GM21576 (cell line): Measurements from ENCODE around the gene GPATCH4.
"Not testable (repeated sequence)": the region's sequence is repeated elsewhere in the genome, so short reads cannot be mapped to it uniquely, and the experiment has no call there.

ENCODE experiments used
- ATAC-seq: cut with Tn5 transposase; IDR thresholded peaks from one replicate; pipeline ENCODE4 v1.9.1; 2021; ENCODE audit warnings: mild to moderate bottlenecking, moderate library complexity; ENCODE audit not compliant: unreplicated experiment

The GPATCH4 gene

DNA sequence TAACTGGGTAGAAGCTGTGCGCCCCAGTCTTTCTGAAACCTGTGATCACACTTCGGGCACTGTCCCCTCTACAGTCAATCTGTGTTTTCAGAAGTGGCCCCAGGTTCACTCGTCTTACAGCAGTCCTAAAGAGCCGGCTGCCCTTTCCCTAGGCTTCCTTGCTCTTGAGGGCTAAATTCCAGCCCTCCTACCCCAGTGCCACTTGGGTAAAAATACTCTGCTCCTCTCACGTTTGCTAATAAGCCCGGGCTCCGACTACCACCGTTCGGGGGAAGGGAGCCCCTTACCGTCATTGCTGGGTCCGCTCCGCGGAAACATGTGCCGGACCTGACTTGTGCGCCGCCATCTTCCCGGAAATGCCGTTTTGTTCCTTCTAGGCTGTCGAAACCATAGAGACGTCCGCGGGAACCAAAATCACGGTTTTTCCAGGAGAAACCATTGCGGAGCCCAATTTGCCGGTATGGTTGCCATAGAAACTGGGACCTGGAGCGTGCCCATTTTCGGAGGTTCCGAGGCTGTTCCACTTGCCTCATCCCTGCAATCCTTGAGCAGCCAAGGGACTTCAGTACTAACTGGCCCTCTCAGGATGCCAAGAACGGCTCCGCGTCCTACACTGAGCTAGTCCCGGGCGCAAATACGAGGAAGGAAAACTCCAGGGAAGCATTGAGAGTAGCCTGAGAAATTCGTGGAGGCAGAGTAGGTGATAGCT is at the start of gene GPATCH4:
TSS of gene GPATCH4 (minus strand) at position 358 of the 709 bp plus-strand sequence.
- no peak for ATAC-seq

DNA sequence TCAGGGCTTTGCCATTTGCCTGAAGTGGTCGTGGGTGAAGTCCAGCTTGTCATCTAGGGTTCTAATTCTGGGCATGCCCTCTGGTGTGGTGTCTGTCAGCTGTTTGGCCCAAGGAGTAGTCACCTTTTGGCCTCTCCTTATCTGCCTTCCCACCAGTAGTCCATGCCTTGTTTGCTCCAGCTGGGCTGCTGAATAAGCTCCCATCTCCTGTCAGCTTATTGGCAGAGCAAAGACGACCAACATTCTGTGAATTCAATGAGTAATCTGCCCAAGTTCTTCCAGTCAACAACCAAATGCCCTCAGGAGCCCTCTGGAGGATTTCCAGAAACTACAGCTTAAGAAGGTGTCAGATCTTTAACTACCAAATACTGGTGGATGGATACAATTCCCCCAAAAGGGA is 47.7 kb upstream of the GPATCH4 start:
- no peak for ATAC-seq

DNA sequence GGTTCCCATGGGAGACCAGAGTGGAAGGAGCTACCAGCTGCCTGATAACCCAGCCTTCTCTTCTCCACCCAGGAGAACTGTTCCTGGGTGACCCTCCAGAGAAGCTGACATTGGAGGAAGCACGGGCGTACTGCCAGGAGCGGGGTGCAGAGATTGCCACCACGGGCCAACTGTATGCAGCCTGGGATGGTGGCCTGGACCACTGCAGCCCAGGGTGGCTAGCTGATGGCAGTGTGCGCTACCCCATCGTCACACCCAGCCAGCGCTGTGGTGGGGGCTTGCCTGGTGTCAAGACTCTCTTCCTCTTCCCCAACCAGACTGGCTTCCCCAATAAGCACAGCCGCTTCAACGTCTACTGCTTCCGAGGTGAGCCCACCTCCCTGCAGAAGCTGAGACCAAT is 47.2 kb upstream of the GPATCH4 start:
- ATAC-seq = no peak

DNA sequence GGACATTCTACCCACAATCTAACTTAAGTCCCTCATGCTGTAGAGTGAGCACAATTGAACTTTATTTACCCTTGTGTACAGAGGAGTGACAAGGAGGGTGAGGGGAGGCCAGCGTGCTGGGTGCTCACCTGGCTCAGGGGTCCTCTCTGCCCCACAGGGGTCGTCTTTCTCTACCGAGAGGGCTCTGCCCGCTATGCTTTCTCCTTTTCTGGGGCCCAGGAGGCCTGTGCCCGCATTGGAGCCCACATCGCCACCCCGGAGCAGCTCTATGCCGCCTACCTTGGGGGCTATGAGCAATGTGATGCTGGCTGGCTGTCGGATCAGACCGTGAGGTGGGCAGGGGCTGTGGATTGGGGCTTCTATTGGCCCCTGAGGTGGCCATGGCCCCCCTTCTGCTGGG is 46.1 kb upstream of the GPATCH4 start:
- no peak for ATAC-seq

DNA sequence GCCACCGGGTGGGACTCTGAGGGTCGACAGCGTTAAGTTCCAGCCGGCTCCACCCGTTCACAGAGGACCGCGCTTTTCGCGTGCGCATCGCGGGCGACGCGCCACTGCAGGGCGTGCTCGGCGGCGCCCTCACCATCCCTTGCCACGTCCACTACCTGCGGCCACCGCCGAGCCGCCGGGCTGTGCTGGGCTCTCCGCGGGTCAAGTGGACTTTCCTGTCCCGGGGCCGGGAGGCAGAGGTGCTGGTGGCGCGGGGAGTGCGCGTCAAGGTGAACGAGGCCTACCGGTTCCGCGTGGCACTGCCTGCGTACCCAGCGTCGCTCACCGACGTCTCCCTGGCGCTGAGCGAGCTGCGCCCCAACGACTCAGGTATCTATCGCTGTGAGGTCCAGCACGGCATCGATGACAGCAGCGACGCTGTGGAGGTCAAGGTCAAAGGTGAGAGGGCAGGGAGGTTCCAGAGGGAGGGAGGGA is 45.5 kb upstream of the GPATCH4 start:
- no peak for ATAC-seq

DNA sequence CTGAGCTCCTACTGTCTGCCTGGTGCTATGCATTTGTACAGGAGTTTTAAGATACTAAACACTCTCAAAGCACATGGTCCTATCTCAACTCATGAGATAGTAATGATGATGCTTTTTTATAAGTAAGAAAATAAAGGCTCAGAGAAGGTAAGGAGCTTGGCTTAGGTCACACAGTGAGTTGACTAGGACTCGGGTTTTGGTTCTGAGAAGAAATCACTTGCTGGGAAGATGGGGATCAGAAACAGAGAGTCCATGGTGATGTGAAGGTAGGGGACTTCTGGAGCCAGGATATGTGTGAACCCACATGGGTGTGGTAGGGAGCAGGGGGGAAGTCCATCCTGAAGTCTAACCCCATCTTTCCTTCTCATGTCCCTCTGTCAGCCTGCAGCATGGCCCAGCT is 44.4 kb upstream of the GPATCH4 start:
- ATAC-seq = no peak

DNA sequence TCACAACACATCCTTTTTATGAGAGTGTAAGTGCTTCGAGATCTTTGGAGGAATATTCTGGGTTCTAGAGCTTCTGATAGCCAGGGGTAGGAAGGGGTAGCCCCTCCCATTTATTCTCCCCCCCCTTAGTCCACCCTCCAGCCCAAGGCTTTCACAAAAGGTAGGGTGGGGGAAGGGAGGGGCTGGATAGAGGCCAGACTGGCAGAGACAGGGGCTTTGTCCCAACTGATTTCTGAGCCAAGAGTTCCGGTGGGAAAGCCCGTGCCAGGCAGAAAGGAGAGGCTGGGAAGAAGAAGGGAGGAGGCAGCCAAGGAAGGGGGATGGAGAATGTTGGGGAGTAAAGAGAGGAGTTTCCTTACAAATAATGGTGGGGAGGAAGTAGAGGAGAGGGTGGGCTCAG is 43.8 kb upstream of the GPATCH4 start:
- ATAC-seq = no peak

DNA sequence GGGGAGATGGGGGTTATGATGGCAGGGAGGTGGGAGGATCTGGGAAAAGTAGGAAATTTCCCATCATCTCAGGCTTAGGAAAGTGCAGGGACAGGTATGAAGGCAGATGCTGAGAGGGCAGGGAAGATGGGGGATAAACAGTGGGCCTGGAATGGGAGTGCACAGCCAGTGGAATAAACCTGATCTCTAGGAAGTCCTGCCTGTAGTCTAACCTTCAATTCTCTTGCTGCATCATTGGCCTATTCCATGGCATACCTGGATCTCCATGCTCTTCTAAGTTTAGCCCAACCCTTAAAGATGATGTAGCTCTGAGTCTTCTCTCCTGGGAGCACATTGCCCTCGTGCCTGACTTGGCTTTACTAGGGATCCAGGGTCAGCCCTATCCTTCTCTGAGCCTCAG is 43.4 kb upstream of the GPATCH4 start:
- ATAC-seq = no peak

DNA sequence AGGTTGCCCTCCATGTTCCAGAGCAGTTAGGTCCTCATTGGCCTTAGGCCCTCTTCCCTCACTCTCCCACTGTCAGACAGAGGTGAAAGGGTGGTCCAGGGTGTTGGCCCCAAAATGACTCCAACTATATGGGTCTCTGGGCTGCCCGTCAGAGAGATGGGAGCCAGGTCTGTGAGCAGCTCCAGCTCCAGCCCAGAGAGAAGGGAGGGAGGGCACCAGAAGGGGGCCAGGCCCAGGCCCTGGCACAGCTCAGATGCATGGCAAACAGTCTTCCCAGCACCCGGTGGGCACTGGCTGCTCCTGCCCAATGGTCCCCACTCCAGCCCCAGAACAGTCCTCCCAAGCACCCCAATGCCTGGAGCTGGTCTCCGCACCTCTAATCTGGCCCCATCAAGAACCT is 42.9 kb upstream of the GPATCH4 start:
- ATAC-seq = no peak

DNA sequence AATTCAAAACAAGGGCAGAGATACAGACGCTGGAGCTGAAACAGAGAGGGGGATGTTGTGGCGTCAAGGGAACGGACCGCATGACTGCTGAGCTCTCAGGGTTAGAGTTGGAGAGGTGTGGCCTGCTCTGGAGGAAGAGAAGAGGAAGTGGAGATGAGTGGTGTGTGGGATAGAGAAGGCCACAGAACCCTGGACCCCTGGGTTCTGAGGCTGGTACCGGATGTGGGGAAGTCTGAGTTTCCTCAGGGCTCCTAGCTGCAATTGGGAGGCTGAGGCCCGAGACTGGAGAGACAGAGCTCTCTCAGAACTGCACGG is 42.5 kb upstream of the GPATCH4 start:
- no peak for ATAC-seq

DNA sequence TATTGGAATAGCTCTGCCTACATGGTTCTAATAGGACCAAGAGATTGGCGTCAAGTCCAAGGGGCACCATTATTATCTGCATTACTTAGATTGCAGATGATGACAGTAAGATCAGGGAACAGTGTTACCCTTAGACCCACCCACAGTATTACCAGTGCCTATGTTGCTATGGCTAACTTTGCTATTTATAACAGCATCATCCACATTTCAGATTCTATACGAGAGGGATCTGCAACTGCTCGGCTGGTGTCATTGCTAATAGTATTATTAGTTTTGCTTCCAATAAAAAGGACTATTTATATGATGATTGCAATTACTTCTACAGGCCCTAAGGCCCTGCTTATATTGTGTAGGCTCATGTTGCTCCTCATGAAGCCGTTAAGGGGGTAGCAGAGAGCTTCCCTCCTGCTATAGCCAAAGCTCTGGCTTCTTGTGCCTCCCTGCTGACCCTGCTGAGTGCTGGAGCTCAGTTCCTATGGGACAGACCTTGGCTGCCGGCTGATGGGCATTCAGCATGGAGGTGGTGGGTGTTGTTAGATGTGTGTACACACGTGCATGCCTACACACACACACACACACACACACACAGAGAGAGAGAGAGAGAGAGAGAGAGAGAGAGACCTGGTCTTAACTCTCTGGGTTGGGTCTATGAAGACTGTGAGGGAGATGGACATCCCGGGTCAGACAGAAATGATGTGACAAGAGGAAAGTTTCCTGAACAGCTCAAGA is 41.9 kb upstream of the GPATCH4 start:
- ATAC-seq = no peak

DNA sequence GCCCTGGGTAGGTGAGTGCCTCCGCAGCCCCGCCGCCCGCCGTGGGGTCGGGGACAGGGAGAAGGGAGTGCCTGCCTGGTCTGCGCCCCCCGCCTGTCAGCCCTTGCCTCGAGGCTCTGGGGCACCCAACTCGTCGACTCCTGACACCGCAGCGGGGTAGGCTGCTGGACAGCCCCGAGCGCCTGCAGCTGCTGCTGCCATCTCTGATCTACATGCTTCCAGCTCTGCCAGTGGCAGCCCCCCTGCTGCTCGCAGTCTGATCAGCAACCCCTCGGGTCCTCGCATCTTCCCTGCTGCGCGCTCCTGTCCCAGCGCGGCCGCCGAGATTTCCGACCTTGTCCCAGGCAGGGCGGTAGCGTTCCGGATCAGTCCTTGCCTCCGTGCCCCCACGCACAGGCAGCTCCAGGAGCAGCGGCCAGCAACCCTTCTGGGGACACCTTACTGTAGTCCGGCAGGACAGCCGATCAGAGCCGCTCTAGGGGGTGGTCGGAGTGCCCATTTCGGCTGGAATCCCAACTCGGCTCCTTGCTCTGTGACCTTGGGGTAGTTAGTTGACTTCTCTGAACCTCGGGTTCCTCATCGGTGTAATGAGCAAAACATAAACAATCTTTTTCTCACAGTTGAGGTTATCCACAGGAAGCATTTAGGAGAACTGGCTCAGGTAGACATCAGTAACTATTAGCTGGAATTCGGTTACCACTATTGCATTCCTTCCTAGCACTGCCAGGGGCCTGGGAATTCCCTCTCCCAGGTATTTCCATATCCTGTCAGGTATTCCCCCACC is 41.2 kb upstream of the GPATCH4 start:
- no peak for ATAC-seq

DNA sequence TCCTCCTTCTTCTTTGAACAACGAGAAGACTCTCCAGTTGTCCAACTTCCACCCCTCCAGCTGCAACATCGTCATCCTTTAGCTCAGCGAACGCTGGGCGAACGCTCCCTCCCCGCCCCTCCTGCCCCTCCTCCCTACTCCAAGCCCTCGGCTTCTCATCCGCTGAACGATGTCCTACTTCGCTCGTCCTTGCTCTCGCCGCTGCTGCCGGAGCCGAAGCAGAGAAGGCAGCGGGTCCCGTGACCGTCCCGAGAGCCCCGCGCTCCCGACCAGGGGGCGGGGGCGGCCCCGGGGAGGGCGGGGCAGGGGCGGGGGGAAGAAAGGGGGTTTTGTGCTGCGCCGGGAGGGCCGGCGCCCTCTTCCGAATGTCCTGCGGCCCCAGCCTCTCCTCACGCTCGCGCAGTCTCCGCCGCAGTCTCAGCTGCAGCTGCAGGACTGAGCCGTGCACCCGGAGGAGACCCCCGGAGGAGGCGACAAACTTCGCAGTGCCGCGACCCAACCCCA is 40.5 kb upstream of the GPATCH4 start, which contains the start of gene BCAN:
TSS of gene BCAN (plus strand) at position 357 of the 504 bp plus-strand sequence. CDS start 3,938 bp downstream, outside the sequence.
- no peak for ATAC-seq

DNA sequence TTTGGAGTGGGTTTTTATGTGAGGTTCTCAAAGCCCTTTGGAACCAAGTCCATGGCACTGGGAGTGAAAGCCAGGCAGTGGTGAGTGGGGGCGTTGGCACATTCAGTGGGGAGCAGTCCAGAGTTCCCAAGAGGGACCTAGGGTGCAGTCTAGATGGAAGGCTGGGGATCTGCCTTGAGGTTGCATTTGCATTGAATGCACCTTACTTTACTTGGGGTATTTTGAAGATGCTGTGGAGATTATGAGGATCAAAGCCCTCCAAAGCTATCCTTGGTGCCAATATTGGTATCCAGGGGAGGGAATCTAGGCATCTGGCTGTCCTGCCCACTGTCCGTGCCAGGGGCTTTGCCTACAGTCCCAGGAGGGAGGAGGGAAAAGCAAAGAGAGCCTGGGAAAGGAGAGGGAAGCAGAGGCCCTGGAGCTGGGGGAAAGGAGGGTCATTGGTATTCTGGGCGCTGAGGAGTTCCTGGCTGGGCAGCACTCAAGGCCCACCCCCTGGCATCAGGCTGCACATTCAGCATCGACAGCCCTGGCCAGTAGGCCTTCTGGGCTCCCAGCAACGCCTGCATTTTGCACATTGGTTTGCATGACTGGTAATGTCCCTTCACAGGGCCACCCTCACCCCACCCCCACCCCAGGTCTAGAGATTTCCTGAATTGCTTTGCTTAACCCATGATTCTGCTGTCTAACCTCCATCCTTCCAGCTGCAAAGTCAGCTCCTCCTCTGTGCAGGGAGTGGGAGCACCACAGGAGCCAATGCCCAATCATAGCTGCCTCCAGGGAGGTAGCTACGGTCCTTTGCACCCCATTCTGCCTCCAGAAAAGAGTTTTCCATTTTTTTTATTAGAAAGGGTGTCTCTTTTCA is 39.8 kb upstream of the GPATCH4 start:
- ATAC-seq = no peak

DNA sequence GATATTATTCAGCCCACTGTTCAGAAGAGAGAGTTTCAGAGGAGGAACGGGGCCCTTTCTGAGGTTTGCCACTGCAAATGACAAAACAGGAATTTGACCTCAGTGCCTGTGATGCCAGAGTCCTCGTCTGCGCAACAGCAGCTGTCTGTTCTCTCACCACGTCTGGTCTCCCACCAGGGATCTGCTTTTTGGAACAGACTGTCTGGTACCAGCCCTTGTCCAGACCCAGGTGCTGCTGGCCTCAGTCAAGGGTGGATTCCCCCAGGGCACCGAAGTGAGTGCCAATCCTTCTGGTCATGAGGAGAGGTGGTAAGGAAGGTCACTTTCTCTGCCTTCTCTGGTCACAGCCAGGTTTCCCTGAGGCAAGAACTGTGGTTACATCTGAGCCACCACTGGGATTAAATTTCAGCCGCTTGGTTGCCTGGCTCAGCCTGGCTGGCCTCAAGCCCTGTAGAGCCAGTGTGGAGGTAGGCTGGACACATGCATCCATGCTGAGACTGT is 38.4 kb upstream of the GPATCH4 start:
- no peak for ATAC-seq

DNA sequence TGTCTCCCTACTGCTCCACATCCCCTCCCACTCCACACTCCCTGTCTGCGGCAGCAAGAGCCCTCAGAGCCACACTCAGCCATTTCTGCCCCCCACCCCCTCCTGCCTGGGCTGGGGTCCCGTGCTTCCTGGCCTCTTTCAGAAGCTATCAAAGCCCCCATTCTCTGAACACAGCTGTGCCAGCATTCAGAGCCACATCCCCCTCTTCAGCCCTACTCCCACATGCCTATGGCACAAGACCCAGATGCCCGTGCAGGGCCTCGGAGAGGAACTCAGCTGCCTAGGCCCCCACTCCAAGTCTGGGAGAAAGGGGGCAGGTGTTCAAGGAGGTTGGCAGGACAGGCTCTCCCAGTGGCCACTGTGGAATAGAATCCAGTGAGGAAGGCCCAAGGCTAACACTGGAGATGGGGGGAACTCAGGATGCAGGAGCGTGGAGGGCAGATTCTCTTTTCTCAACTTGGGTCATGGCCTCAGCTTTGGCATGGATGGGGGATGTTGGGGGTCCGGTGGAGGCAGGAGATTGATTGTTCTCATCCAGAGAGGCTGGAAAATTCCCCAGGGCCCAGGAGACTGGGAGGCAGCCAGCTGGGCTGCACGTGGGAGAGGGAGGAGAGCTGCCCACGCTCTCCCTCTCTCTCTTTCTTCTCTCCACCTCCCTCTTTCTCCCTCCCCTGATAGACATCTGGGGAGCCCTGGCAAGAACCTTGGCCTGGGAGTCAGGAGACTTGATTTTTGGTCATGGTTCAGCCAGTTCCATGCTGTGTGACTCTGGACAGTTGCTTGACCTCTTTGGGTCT is 37.1 kb upstream of the GPATCH4 start:
- ATAC-seq = no peak

DNA sequence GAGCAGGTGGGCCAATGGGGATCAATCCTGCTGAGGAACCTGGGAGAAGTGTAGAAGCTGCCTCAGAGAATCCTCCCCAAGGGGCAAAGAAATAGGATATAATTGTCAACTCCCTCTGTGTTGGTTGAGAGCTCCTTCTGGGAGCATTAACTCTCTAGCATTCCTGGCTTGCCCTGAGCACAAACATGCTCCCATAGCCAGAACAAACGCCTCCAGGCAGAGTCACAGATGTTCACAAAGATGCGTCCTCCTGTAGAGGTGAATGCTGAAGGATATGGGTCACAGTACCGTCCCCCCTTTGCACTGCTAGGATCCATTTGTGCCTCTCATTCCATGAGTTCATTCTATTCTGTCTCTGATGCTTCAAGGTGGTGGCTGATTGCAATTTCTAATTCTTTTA is 31.1 kb upstream of the GPATCH4 start:
- no peak for ATAC-seq

DNA sequence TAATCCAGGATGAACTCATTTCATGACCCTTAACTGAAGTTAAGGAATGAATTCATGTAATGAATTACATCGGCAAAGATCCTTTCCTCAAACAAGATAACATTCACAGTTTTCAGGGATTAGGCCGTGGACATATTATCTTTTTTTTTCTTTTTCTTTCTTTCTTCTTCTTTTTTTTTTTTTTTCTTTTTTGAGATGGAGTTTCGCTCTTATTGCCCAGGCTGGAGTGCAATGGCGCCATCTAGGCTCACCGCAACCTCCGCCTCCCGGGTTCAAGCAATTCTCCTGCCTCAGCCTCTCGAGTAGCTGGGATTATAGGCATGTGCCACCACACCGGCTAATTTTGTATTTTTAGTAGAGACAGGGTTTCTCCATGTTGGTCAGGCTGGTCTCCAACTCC is 29.9 kb upstream of the GPATCH4 start:
- not testable (repeated sequence) for ATAC-seq

DNA sequence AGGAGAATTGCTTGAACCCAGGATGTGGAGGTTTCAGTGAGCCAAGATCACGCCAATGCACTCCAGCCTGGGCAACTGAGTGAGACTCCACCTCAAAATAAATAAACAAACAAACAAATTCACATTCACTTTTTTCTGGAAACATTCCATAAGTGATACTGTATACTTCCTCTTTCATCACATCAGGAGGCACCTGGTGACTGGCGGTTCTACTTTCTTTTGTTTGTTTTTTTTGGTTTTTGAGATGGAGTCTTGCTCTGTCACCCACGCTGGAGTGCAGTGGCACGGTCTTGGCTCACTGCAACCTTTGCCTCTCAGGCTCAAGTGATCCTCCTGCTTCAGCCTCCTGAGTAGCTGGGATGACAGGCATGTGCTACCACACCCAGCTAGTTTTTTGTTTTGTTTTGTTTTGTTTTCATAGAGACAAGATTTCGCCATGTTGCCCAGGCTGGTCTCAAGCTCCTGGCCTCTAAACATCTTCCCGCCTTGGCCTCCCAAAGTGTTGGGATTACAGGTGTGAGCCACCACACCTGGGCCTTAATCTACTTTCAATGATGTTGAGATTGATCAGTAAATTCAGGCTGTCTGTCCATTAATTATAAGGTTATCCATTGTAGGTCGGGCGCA is 28.7 kb upstream of the GPATCH4 start:
- no peak for ATAC-seq
